PC-3 (cell line): ENCODE data around the gene BCAT1.

ENCODE experiments used
- EZH2phosphoT487 ChIP-seq: fragments of 300-600 bp; sonication (generic); IDR thresholded peaks from 2 replicates; pipeline ENCODE4 v1.6.1; 2018; ENCODE audit warnings: mild to moderate bottlenecking, antibody characterized with exemption, low read length, borderline replicate concordance
- TF ChIP-seq, protein P1 (sequence below): fragments of 300-600 bp; sonication (generic); conservative IDR thresholded peaks from 2 replicates; pipeline ENCODE4 v1.5.1; 2017; ENCODE audit warnings: antibody characterized with exemption, low read depth, mild to moderate bottlenecking, low read length

DNA sequence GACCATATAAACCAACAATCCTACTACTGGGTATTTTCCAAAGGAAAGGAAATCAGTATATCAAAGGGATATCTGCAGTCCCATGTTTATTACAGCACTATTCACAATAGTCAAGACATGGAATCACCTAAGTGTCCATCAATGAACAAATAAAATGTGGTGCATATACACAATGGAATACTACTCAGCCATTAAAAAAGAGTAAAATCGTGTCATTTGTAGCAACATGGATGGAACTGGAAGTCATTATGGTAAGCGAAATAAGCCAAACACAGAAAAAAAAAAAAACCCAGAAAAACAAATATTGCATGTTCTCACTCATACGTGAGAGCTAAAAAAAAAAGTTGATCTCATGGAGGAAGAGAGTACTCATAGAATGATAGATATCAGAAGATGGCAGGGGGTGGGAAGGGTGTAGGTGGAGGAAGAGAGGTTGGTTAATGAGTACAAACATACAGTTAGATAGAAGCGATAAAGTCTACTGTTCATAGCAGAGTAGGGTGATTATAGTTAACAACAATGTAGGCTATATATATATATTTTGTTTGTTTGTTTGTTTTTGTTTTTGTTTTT lies 49.3 kb downstream of the BCAT1 start:
- TF ChIP-seq, protein P1, sequence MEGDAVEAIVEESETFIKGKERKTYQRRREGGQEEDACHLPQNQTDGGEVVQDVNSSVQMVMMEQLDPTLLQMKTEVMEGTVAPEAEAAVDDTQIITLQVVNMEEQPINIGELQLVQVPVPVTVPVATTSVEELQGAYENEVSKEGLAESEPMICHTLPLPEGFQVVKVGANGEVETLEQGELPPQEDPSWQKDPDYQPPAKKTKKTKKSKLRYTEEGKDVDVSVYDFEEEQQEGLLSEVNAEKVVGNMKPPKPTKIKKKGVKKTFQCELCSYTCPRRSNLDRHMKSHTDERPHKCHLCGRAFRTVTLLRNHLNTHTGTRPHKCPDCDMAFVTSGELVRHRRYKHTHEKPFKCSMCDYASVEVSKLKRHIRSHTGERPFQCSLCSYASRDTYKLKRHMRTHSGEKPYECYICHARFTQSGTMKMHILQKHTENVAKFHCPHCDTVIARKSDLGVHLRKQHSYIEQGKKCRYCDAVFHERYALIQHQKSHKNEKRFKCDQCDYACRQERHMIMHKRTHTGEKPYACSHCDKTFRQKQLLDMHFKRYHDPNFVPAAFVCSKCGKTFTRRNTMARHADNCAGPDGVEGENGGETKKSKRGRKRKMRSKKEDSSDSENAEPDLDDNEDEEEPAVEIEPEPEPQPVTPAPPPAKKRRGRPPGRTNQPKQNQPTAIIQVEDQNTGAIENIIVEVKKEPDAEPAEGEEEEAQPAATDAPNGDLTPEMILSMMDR: no peak
- TF ChIP-seq EZH2phosphoT487: no peak
